Suprapubic skin (tissue), 4 donors: ENCODE results near the gene ANXA2R. TPM values are rescaled to one million over a fixed set of nuclear protein-coding genes. Genes with fewer than 3 reads are reported as not detected.
A peak's percentile ranks its signal among the peaks of the same experiment; 100 is the strongest.

Source experiments
- DNase-seq, 2 donors: peaks; one replicate each; pipeline ENCODE4 v3.0.0-alpha.2; 2019; ENCODE audit warnings: low spot score in 2 of 2
- H3K27ac ChIP-seq: fragments of 200-600 bp; sonication (generic); one replicate; pipeline ENCODE4 v1.5.1; 2019
- H3K27me3 ChIP-seq: fragments of 200-600 bp; sonication (generic); one replicate; pipeline ENCODE4 v1.5.1; 2019
- H3K36me3 ChIP-seq: fragments of 200-600 bp; sonication (generic); one replicate; pipeline ENCODE4 v1.5.1; 2019
- H3K4me1 ChIP-seq: fragments of 200-600 bp; sonication (generic); one replicate; pipeline ENCODE4 v1.5.1; 2019
- H3K4me3 ChIP-seq: fragments of 200-600 bp; sonication (generic); one replicate; pipeline ENCODE4 v1.5.1; 2019; ENCODE audit warnings: mild to moderate bottlenecking
- H3K9me3 ChIP-seq: fragments of 200-600 bp; sonication (generic); one replicate; pipeline ENCODE4 v1.5.1; 2019
- EP300 ChIP-seq: sonication (generic); formaldehyde crosslinking; IDR thresholded peaks from one replicate; pipeline ENCODE4 v1.6.1; 2017; ENCODE audit warnings: antibody characterized with exemption
- POLR2A ChIP-seq, 2 donors: fragments of 450-650 bp; IDR thresholded peaks; one replicate each; pipeline ENCODE4 v1.6.1; 2017; ENCODE audit warnings: antibody characterized with exemption in 2 of 2, mild to moderate bottlenecking in 2 of 2, moderate library complexity in 2 of 2
- POLR2AphosphoS5 ChIP-seq, 3 donors: sonication (generic); formaldehyde crosslinking; IDR thresholded peaks; one replicate each; pipeline ENCODE4 v1.6.1; 2017; ENCODE audit warnings: antibody characterized with exemption in 3 of 3
- WGBS: methylation state at CpG from one replicate; pipeline ENCODE4 v1.1.5; 2018; 5-methylcytosine and 5-hydroxymethylcytosine counted together
- total RNA-seq, 4 donors: library from RNA; depleted of rRNA; stranded (reverse); fragments of >200 nt; gene quantifications; one replicate each; pipeline ENCODE4 v1.1.0, GENCODE V29; 2016
- TF ChIP-seq, protein P1 (sequence below), 2 donors: fragments of 200-600 bp in 1 of 2; fragments of 450-650 bp in 1 of 2; sonication (generic) in 1 of 2; IDR thresholded peaks; one replicate each; pipeline ENCODE4 v1.5.1; 2016 to 2019; ENCODE audit warnings: antibody characterized with exemption in 2 of 2, mild to moderate bottlenecking in 1 of 2, moderate library complexity in 1 of 2

ANXA2R gene
- total RNA-seq, 4 donors from 2014 or later = 0.39 to 3.1 (median 0.89) TPM; not detected in 1

DNA sequence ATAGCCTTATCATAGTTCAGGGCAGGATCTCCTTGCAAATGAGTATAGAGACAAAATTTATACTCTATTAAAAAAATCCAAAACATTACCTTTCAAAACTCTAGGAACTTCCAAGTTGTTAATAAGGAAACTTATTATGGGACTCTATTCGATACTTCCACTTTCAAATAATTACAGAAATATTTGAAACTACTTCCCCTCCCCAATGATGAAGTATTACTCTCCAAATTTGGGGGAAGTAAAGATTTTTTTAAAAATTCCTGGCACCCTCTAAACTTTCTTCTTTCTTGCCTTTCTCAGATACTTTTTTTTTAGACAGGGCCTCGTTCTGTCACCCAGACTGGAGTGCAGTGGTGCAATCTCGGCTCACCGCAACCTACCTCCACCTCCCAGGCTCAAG is 35.1 kb downstream of the ANXA2R start:
- no peak for DNase-seq
- Histone ChIP-seq H3K27ac (no peak overlapping the region), H3K4me1 (peaks cover 25% of the 10 kb centered on the region), H3K27me3 (peaks cover 41% of the 10 kb centered on the region), H3K36me3 (no peaks in the 10 kb centered on the region), H3K4me3 (no peak overlapping the region), H3K9me3 (no peaks in the 10 kb centered on the region)
- 88% methylated on average over 4 of the region's 4 CpGs for WGBS
- TF ChIP-seq POLR2A (IDR thresholded peaks at IDR 0.05) = no peak
- no peak for TF ChIP-seq EP300

DNA sequence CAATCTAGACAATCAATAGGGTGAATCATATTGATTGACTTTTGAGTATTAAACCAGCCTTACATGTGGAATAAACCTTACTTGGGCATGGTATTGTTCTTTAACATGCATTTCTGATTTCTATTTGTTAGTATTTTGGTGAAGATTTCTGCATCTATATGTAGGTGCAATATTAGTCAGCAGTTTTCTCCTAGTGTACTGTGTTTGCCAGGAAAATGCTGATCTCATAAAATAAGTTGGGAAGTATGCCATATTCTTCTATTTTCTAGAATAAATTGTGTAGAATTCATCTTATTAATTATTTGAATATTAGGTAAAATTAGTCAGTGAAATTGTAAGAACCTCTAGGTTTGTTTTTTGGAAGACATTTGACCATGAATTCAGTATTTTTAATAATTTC is 38.4 kb downstream of the ANXA2R start:
- Histone ChIP-seq H3K36me3 (no peaks in the 10 kb centered on the region), H3K4me1 (peaks cover 7% of the 10 kb centered on the region), H3K9me3 (no peaks in the 10 kb centered on the region), H3K27ac (no peak overlapping the region), H3K27me3 (peaks cover 67% of the 10 kb centered on the region), H3K4me3 (no peak overlapping the region)
- TF ChIP-seq, protein P1, sequence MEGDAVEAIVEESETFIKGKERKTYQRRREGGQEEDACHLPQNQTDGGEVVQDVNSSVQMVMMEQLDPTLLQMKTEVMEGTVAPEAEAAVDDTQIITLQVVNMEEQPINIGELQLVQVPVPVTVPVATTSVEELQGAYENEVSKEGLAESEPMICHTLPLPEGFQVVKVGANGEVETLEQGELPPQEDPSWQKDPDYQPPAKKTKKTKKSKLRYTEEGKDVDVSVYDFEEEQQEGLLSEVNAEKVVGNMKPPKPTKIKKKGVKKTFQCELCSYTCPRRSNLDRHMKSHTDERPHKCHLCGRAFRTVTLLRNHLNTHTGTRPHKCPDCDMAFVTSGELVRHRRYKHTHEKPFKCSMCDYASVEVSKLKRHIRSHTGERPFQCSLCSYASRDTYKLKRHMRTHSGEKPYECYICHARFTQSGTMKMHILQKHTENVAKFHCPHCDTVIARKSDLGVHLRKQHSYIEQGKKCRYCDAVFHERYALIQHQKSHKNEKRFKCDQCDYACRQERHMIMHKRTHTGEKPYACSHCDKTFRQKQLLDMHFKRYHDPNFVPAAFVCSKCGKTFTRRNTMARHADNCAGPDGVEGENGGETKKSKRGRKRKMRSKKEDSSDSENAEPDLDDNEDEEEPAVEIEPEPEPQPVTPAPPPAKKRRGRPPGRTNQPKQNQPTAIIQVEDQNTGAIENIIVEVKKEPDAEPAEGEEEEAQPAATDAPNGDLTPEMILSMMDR (IDR thresholded peaks at IDR 0.05) = no peak
- no peak for TF ChIP-seq EP300
- no peak for TF ChIP-seq POLR2AphosphoS5 (IDR thresholded peaks at IDR 0.05)
- TF ChIP-seq POLR2A (IDR thresholded peaks at IDR 0.05) = no peak
- DNase-seq = no peak

DNA sequence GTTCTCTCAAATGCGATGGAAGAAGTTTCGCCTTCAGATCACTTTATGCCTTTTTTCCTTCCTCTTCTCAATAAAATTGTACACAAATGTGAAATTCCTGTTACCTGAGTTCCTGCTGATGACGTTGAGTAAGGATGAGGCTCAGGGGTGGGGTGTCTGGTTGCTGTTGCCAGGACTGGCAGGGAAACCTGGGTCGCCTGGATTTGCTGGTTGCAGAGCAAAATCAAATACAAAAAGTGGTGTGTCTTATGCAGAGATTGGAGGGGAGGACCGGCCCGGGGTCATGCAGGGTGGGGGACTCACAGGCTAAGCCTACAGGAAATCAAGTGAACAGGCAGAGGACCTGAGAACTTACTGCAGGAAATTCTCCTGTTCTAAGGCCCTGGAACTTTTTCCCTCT is 39.2 kb downstream of the ANXA2R start:
- 48% methylated on average over 6 of the region's 6 CpGs for WGBS
- DNase-seq = no peak
- no peaks in the 10 kb centered on the region for H3K9me3 ChIP-seq
- no peak overlapping the region for H3K4me3 ChIP-seq
- H3K36me3 ChIP-seq = no peaks in the 10 kb centered on the region
- peaks cover 7% of the 10 kb centered on the region for H3K4me1 ChIP-seq
- TF ChIP-seq EP300 = no peak
- TF ChIP-seq, protein P1 (IDR thresholded peaks at IDR 0.05) = no peak
- no peak for TF ChIP-seq POLR2A (IDR thresholded peaks at IDR 0.05)
- no peak for TF ChIP-seq POLR2AphosphoS5 (IDR thresholded peaks at IDR 0.05)
- peaks cover 76% of the 10 kb centered on the region for H3K27me3 ChIP-seq
- H3K27ac ChIP-seq = no peak overlapping the region

DNA sequence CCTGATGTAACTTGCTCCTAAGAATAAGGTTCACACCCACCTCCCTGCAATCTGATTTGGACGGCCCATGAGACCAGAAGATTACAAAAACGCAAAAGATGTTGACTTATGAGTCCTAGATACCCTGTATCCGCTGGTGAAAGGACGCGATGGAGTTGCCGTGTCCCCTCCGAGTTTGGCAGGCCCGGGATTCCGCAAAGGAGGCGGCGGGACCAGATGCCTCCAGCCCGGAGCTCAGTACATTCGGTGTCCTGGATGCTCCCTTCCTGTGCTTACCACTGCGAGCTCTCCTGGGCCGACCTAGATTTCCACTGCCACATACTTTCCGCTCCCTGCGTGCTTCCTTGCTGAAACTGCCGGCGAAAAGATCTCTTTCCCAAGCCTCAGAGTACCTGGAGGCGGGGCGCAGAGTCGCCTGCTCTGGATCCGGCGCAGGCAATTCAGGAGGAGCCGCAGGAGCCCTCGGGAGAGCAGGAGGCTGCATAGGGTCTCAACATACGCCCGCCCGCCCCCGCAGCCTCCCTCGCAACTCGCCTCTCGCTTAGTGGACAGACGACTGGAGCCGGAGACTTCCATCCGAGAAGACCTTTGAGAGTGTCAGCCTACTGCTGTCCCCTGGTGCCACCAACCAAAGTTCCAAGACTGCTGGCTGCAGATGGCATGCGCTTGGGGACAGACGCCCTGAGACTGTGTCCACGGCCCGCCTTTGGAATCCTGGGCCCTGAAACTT is 39.8 kb downstream of the ANXA2R start:
- Histone ChIP-seq H3K36me3 (no peaks in the 10 kb centered on the region), H3K27me3 (peaks cover 80% of the 10 kb centered on the region), H3K9me3 (no peaks in the 10 kb centered on the region), H3K4me3 (peak overlapping the region; percentile 39), H3K4me1 (peaks cover 7% of the 10 kb centered on the region), H3K27ac (no peak overlapping the region)
- WGBS = 26% methylated on average over 33 of the region's 40 CpGs
- DNase-seq = no peak
- TF ChIP-seq POLR2AphosphoS5 (IDR thresholded peaks at IDR 0.05) (no peak), POLR2A (IDR thresholded peaks at IDR 0.05) (no peak), EP300 (no peak)
- TF ChIP-seq, protein P1 (IDR thresholded peaks at IDR 0.05) = no peak

DNA sequence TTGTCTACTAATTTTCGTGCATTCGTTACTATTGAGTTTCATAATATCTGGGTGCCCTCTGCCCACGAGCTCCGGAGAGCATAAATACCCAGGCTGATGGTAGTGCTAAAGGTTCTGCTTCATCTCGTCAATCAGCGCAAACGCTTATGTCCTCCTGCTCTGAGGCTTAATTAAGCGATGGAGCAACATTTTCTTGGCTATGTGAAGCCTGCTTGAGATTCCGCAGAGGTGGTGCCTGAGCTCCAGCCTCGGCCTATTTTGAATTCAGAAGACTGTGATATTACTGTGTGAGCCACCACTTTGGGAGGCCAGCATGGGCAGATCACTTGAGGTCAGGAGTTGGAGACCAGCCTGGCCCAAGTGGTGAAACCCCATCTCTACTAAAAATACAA is 44.8 kb downstream of the ANXA2R start:
- Histone ChIP-seq H3K36me3 (no peaks in the 10 kb centered on the region), H3K27ac (peak overlapping the region; percentile 92), H3K4me1 (peaks cover 3% of the 10 kb centered on the region), H3K27me3 (peaks cover 85% of the 10 kb centered on the region), H3K4me3 (peak overlapping the region; percentile 58), H3K9me3 (no peaks in the 10 kb centered on the region)
- WGBS = 18% methylated on average over 10 of the region's 10 CpGs
- TF ChIP-seq POLR2A (IDR thresholded peaks at IDR 0.05) (no peak), POLR2AphosphoS5 (IDR thresholded peaks at IDR 0.05) (no peak), EP300 (no peak)
- TF ChIP-seq, protein P1 (IDR thresholded peaks at IDR 0.05) = no peak
- no peak for DNase-seq
